ENCODE measurements around the gene SPATA22.

The SPATA22 gene

DNA sequence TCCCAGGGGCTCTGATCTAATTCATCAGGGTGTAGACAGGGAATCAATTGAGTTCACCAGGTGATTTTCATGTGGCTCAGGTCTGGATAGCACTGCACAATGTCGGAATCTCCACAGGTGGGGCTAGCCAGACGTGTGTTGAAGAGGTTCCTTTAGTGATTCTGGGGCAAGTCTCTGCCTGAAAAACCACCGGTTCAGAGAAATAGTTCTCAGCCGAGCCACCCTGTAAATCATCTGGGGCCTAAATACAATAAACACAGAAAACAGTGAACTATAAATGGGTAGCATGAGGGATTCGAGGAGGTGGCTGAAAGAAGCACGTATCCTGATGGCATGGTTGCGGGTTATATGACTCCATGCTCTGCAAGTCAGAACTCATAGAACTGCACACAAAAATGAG is 25.5 kb upstream of the SPATA22 start:
- Histone ChIP-seq H3K27ac (no peak overlapping the region), H3K9ac (no peak overlapping the region), H3K4me2 (ENCODE audit: low read length) (no peak overlapping the region), H3K79me2 (no peaks in the 10 kb centered on the region), H3K4me3 (ENCODE audit: low read depth, low read length) (no peak overlapping the region), H3K9me3 (ENCODE audit: control insufficient read depth, low read length) (no peaks in the 10 kb centered on the region), H2AFZ (no peak overlapping the region), H3K27me3 (ENCODE audit: control insufficient read depth, insufficient read depth, low read length) (no peaks in the 10 kb centered on the region), H3K36me3 (ENCODE audit: control insufficient read depth, insufficient read depth, low read length) (no peaks in the 10 kb centered on the region), H3K4me1 (no peaks in the 10 kb centered on the region)
- TF ChIP-seq, protein P1, sequence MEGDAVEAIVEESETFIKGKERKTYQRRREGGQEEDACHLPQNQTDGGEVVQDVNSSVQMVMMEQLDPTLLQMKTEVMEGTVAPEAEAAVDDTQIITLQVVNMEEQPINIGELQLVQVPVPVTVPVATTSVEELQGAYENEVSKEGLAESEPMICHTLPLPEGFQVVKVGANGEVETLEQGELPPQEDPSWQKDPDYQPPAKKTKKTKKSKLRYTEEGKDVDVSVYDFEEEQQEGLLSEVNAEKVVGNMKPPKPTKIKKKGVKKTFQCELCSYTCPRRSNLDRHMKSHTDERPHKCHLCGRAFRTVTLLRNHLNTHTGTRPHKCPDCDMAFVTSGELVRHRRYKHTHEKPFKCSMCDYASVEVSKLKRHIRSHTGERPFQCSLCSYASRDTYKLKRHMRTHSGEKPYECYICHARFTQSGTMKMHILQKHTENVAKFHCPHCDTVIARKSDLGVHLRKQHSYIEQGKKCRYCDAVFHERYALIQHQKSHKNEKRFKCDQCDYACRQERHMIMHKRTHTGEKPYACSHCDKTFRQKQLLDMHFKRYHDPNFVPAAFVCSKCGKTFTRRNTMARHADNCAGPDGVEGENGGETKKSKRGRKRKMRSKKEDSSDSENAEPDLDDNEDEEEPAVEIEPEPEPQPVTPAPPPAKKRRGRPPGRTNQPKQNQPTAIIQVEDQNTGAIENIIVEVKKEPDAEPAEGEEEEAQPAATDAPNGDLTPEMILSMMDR (IDR thresholded peaks at IDR 0.05), result no peak

DNA sequence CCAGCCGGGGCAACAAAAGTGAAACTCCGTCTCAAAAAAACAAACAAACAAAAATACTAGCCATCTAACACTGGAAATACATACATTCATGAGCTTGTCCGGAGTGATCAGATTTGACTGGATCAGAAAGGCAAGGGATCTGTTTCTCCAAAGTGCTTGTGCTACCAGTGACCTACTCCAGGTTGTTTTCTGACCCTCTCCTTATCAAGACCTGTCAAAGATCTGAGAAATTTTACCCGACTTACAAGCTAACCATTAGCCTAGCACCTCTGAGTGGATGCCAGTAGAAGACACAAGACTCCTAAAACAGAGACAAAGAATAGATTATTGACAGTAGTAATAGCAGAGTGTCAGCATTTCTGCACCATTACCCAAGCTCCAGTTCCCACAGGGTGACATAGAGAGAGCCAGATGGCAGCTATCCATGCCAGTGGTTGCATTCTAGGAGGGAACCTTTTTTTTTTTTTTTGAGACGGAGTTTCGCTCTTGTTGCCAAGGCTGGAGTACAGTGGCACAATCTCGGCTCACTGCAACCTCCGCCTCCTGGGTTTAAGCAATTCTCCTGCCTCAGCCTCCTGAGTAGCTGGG is 14.0 kb upstream of the SPATA22 start:
- Histone ChIP-seq H2AFZ (no peak overlapping the region), H3K36me3 (ENCODE audit: control insufficient read depth, insufficient read depth, low read length) (no peaks in the 10 kb centered on the region), H3K9ac (no peak overlapping the region), H3K27ac (no peak overlapping the region), H3K27me3 (ENCODE audit: control insufficient read depth, insufficient read depth, low read length) (no peaks in the 10 kb centered on the region), H3K4me1 (no peaks in the 10 kb centered on the region), H3K9me3 (ENCODE audit: control insufficient read depth, low read length) (no peaks in the 10 kb centered on the region), H3K79me2 (no peaks in the 10 kb centered on the region), H3K4me2 (ENCODE audit: low read length) (no peak overlapping the region), H3K4me3 (ENCODE audit: low read depth, low read length) (no peak overlapping the region)
- TF ChIP-seq, protein P1 (IDR thresholded peaks at IDR 0.05), result no peak

DNA sequence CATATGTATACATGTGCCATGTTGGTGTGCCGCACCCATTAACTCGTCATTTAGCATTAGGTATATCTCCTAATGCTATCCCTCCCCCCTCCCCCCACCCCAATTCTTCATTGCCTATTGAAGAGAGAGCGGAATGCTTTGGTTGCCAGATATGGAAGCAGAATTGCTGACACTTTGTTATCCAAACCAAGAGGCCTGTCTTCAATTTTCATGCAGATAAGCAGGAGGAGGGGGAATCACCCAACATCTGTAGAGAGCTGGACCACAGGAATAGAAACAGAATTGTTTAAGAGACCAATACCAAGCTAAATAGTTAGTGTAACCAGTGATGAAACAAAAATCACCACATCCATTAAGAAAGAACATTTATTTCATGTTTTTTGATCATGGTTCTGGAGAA is 11.2 kb upstream of the SPATA22 start:
- TF ChIP-seq, protein P1 (IDR thresholded peaks at IDR 0.05), result no peak

DNA sequence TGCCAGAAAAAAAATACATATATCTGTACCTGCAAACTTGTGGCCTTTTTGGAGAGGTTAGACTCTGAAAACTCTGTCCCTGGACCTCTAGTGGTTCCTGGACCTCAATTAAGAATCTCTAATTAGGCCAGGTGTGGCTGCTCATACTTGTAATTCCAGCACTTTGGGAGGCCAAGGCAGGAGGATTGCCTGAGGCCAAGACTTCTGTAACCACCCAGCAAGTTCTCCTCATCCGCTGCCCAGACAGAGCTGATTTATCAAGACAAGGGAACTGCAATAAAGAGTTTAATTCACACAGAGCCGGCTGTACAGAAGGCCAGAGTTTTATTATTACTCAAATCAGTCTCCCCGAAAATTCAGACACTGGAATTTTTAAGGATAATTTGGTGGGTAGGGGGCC is 8.4 kb upstream of the SPATA22 start:
- Histone ChIP-seq H2AFZ (no peak overlapping the region), H3K79me2 (no peaks in the 10 kb centered on the region), H3K4me3 (ENCODE audit: low read depth, low read length) (no peak overlapping the region), H3K9ac (no peak overlapping the region), H3K9me3 (ENCODE audit: control insufficient read depth, low read length) (no peaks in the 10 kb centered on the region), H3K4me1 (peaks cover 4% of the 10 kb centered on the region), H3K36me3 (ENCODE audit: control insufficient read depth, insufficient read depth, low read length) (no peaks in the 10 kb centered on the region), H3K27ac (no peak overlapping the region), H3K4me2 (ENCODE audit: low read length) (no peak overlapping the region), H3K27me3 (ENCODE audit: control insufficient read depth, insufficient read depth, low read length) (no peaks in the 10 kb centered on the region)
- TF ChIP-seq, protein P1 (IDR thresholded peaks at IDR 0.05), result no peak

More for the DNA sequence above, 11.2 kb upstream of the SPATA22 start:
- Histone ChIP-seq H3K27me3 (ENCODE audit: control insufficient read depth, insufficient read depth, low read length) (no peaks in the 10 kb centered on the region), H3K27ac (no peak overlapping the region), H3K9ac (no peak overlapping the region), H3K4me1 (no peaks in the 10 kb centered on the region), H3K79me2 (no peaks in the 10 kb centered on the region), H3K9me3 (ENCODE audit: control insufficient read depth, low read length) (no peaks in the 10 kb centered on the region), H3K4me2 (ENCODE audit: low read length) (no peak overlapping the region), H3K36me3 (ENCODE audit: control insufficient read depth, insufficient read depth, low read length) (no peaks in the 10 kb centered on the region), H3K4me3 (ENCODE audit: low read depth, low read length) (no peak overlapping the region), H2AFZ (no peak overlapping the region)
